Panc1 (cell line): ENCODE data around the gene MARCHF2. TPM values are rescaled to one million over a fixed set of nuclear protein-coding genes. Genes with fewer than 3 reads are reported as not detected.
"Not testable (repeated sequence)": the region's sequence is repeated elsewhere in the genome, so short reads cannot be mapped to it uniquely, and the experiment has no call there.

Experiments used
- ATAC-seq: fragments of 200-7000 bp; cut with Tn5 transposase; 2 replicates; pipeline ENCODE4 v1.9.1; 2020; ENCODE audit warnings: mild to moderate bottlenecking, moderate library complexity
- BruUV-seq: library from RNA; stranded (reverse); fragments of 400-500 nt; replicated peaks from 2 replicates; lab custom pipeline; 2021; lab: Mats Ljungman, UMichigan
- CTCF ChIA-PET: fragments of 300-600 bp; sonication (Branson Sonifier 250); formaldehyde crosslinking; loops from one replicate; lab custom pipeline; 2022; ENCODE audit warnings: antibody characterized with exemption; lab: Charles Lee
- POLR2A ChIA-PET: fragments of 300-600 bp; sonication (Branson Sonifier 250); formaldehyde crosslinking; loops from one replicate; lab custom pipeline; 2022; ENCODE audit warnings: antibody characterized with exemption; lab: Charles Lee
- DNase-seq: peaks from one replicate; pipeline ENCODE4 v3.0.0-alpha.2; 2010; ENCODE audit warnings: low read depth, low spot score
- H3K27ac ChIP-seq: 2 replicates; pipeline ENCODE4 v1.5.1; 2011; ENCODE audit warnings: mild to moderate bottlenecking, low read length, inconsistent platforms
- H3K27me3 ChIP-seq: fragments of 200-500 bp; sonication (Bioruptor generic); 2 replicates; pipeline ENCODE4 v1.6.0; 2014; ENCODE audit warnings: low read length, inconsistent platforms; ENCODE audit not compliant: control insufficient read depth, insufficient read depth
- H3K36me3 ChIP-seq: fragments of 200-500 bp; sonication (Bioruptor generic); 2 replicates; pipeline ENCODE4 v1.5.1; 2014; ENCODE audit warnings: inconsistent platforms, mild to moderate bottlenecking, low read length, moderate library complexity; ENCODE audit not compliant: control insufficient read depth, insufficient read depth
- H3K4me1 ChIP-seq: 2 replicates; pipeline ENCODE4 v1.5.1; 2011; ENCODE audit warnings: inconsistent platforms, mild to moderate bottlenecking, low read length, moderate library complexity; ENCODE audit not compliant: control insufficient read depth, insufficient read depth
- H3K4me3 ChIP-seq, 2 experiments: 2 replicates each; pipeline ENCODE4 v1.5.1; 2011 to 2012; ENCODE audit warnings: low read depth in 2 of 2, low read length in 2 of 2, mild to moderate bottlenecking in 2 of 2, inconsistent platforms in 1 of 2, moderate library complexity in 1 of 2
- H3K9me3 ChIP-seq: fragments of 200-500 bp; sonication (Bioruptor generic); 2 replicates; pipeline ENCODE4 v1.5.1; 2014; ENCODE audit warnings: low read depth, mild to moderate bottlenecking, inconsistent platforms, low read length, moderate library complexity; ENCODE audit not compliant: control insufficient read depth, insufficient read depth
- POLR2AphosphoS5 ChIP-seq: IDR thresholded peaks from 2 replicates; pipeline ENCODE4 v1.6.1; 2012; ENCODE audit warnings: mild to moderate bottlenecking, low read depth, low read length, moderate library complexity
- SIN3A ChIP-seq: IDR thresholded peaks from 2 replicates; pipeline ENCODE4 v1.6.1; 2012; ENCODE audit warnings: low read depth, mild to moderate bottlenecking, low read length, moderate library complexity, borderline replicate concordance; ENCODE audit not compliant: insufficient read depth
- TCF7L2 ChIP-seq: IDR thresholded peaks from 2 replicates; pipeline ENCODE4 v1.6.1; 2011; ENCODE audit warnings: mild to moderate bottlenecking, low read depth, low read length, inconsistent platforms
- in situ Hi-C: cut with HindIII; loops from 2 replicates; pipeline ENCODE4 v1.10.0; 2016; ENCODE audit warnings: low sequenced_read_pairs, low pct_unique_long_range_greater_than_20kb
- intact Hi-C: fragments of 100-400 bp; cut with micrococcal nuclease; formaldehyde crosslinking; loops from one replicate; pipeline ENCODE4 v1.10.0; 2022; ENCODE audit not compliant: unreplicated experiment
- total RNA-seq: library from RNA; stranded (reverse); gene quantifications from one replicate; pipeline ENCODE4 v1.2.1, GENCODE V29; 2021; ENCODE audit not compliant: unreplicated experiment
- TF ChIP-seq, protein P1 (sequence below), 2 experiments: IDR thresholded peaks; 2 replicates each; pipeline ENCODE4 v1.6.1; 2011 to 2012; ENCODE audit warnings: low read depth in 2 of 2, control low read depth in 1 of 2, low read length in 1 of 2, mild to moderate bottlenecking in 1 of 2, moderate library complexity in 1 of 2; ENCODE audit not compliant: insufficient read depth in 1 of 2
- TF ChIP-seq, protein P2 (sequence below): fragments of 450-650 bp; IDR thresholded peaks from 2 replicates; pipeline ENCODE4 v1.5.1; 2017; ENCODE audit warnings: mild to moderate bottlenecking

Gene MARCHF2
- total RNA-seq, 1 experiment from 2014 or later = 32.6 TPM

DNA sequence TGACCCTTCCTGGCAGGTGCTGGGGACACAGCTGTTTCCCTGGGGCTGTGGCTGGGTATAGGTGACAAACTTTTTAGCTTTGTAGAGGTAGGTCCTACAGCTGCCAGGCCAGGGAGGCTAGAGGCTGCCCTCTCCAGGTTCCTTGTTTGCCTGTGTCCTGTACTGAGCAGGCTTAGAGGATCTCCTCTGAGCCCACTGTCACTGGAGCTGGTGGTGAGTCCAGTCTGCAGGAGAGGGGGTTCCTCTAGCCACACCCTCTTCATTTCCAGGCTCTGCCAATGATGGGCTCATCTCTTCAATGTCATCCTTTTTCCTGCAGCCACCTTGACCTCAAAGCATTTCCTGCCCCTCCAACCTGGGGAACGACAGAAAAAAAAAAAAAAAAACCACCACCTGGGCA is 35.5 kb upstream of the MARCHF2 start:
- ATAC-seq = no peak
- BruUV-seq = no TSS peak
- intact Hi-C loops = no loop called here
- H3K27ac ChIP-seq = no peak overlapping the region
- no peaks in the 10 kb centered on the region for H3K4me1 ChIP-seq
- no peak for DNase-seq
- TF ChIP-seq POLR2AphosphoS5 = no peak
- no peak for TF ChIP-seq TCF7L2
- TF ChIP-seq, protein P1, sequence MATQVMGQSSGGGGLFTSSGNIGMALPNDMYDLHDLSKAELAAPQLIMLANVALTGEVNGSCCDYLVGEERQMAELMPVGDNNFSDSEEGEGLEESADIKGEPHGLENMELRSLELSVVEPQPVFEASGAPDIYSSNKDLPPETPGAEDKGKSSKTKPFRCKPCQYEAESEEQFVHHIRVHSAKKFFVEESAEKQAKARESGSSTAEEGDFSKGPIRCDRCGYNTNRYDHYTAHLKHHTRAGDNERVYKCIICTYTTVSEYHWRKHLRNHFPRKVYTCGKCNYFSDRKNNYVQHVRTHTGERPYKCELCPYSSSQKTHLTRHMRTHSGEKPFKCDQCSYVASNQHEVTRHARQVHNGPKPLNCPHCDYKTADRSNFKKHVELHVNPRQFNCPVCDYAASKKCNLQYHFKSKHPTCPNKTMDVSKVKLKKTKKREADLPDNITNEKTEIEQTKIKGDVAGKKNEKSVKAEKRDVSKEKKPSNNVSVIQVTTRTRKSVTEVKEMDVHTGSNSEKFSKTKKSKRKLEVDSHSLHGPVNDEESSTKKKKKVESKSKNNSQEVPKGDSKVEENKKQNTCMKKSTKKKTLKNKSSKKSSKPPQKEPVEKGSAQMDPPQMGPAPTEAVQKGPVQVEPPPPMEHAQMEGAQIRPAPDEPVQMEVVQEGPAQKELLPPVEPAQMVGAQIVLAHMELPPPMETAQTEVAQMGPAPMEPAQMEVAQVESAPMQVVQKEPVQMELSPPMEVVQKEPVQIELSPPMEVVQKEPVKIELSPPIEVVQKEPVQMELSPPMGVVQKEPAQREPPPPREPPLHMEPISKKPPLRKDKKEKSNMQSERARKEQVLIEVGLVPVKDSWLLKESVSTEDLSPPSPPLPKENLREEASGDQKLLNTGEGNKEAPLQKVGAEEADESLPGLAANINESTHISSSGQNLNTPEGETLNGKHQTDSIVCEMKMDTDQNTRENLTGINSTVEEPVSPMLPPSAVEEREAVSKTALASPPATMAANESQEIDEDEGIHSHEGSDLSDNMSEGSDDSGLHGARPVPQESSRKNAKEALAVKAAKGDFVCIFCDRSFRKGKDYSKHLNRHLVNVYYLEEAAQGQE (IDR thresholded peaks at IDR 0.05; ENCODE audit: insufficient read depth in 1 of 2, low read depth in 2 of 2, low read length in 1 of 2) = no peak
- TF ChIP-seq, protein P2, sequence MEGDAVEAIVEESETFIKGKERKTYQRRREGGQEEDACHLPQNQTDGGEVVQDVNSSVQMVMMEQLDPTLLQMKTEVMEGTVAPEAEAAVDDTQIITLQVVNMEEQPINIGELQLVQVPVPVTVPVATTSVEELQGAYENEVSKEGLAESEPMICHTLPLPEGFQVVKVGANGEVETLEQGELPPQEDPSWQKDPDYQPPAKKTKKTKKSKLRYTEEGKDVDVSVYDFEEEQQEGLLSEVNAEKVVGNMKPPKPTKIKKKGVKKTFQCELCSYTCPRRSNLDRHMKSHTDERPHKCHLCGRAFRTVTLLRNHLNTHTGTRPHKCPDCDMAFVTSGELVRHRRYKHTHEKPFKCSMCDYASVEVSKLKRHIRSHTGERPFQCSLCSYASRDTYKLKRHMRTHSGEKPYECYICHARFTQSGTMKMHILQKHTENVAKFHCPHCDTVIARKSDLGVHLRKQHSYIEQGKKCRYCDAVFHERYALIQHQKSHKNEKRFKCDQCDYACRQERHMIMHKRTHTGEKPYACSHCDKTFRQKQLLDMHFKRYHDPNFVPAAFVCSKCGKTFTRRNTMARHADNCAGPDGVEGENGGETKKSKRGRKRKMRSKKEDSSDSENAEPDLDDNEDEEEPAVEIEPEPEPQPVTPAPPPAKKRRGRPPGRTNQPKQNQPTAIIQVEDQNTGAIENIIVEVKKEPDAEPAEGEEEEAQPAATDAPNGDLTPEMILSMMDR = no peak
- no peak for TF ChIP-seq SIN3A
- no peaks in the 10 kb centered on the region for H3K9me3 ChIP-seq
- H3K27me3 ChIP-seq = no peaks in the 10 kb centered on the region
- no peaks in the 10 kb centered on the region; the same call in 1 of the 2 replicates for H3K36me3 ChIP-seq
- no peak overlapping the region for H3K4me3 ChIP-seq
- POLR2A ChIA-PET = no interaction called here
- in situ Hi-C loops = no loop called here
- CTCF ChIA-PET = no interaction called here

DNA sequence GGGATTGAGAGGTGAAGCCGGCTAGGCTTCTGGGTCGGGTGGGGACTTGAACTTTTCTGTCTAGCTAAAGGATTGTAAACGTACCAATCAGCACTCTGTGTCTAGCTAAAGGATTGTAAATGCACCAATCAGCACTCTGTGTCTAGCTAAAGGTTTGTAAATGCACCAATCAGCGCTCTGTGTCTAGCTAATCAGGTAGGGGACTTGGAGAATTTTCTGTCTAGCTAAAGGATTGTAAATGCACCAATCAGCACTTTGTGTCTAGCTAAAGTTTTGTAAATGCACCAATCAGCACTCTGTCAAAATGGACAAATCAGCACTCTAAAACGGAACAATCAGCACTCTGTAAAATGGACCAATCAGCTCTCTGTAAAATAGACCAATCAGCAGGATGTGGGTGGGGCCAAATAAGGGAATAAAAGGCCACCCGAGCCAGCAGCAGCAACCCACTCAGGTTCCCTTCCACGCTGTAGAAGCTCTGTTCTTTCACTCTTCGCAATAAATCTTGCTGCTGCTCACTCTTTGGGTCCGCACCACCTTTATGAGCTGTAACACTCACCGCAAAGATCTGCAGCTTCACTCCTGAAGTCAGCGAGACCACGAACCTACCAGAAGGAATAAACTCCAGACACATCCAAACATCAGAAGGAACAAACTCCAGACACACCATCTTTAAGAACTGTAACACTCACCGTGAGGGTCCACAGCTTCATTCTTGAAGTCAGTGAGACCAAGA is 33.8 kb upstream of the MARCHF2 start:
- ATAC-seq, CTCF ChIA-PET, H3K36me3 ChIP-seq, H3K27ac ChIP-seq, H3K4me3 ChIP-seq, H3K27me3 ChIP-seq, H3K9me3 ChIP-seq, DNase-seq, POLR2A ChIA-PET, H3K4me1 ChIP-seq, BruUV-seq, intact Hi-C loops, in situ Hi-C loops: not testable (repeated sequence)

DNA sequence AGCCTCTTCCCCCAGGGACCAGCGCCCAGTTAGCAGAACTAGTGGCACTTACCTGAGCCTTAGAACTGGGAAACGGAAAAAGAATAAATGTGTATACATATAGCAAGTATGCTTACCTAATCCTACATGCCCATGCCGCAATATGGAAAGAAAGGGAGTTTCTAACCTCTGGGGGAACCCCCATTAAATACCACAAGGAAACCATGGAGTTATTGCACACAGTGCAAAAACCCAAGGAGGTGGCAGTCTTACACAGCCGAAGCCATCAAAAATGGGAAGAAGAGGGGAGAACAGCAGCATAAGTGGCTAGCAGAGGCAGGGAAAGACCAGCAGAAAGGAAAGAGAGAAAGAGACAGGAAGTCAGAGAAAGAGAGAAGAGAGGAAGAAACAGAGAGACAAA is 28.5 kb upstream of the MARCHF2 start:
- H3K9me3 ChIP-seq, H3K27ac ChIP-seq, H3K27me3 ChIP-seq, CTCF ChIA-PET, H3K4me3 ChIP-seq, POLR2A ChIA-PET, H3K4me1 ChIP-seq, DNase-seq, intact Hi-C loops, H3K36me3 ChIP-seq, BruUV-seq, ATAC-seq, in situ Hi-C loops: not testable (repeated sequence)

DNA sequence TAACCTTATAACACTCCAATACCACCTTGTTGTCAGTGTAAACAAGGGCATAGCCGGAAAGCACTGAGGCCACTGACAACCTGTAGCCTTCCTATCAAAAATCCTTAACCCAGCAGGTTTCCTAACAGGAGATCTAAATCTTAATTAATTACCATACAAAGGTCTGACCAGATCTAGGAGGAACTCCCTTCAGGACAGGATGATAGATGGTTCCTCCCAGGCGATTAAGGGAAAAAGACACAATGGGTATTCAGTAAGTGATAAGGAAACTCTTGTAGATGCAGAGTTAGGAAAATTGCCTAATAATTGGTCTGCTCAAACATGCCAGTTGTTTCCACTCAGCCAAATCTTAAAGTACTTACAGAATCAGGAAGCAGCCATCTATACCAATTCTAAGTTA is 28.0 kb upstream of the MARCHF2 start:
- H3K36me3 ChIP-seq, H3K9me3 ChIP-seq, H3K27ac ChIP-seq, H3K27me3 ChIP-seq, DNase-seq, POLR2A ChIA-PET, BruUV-seq, in situ Hi-C loops, H3K4me1 ChIP-seq, ATAC-seq, CTCF ChIA-PET, H3K4me3 ChIP-seq, intact Hi-C loops: not testable (repeated sequence)

DNA sequence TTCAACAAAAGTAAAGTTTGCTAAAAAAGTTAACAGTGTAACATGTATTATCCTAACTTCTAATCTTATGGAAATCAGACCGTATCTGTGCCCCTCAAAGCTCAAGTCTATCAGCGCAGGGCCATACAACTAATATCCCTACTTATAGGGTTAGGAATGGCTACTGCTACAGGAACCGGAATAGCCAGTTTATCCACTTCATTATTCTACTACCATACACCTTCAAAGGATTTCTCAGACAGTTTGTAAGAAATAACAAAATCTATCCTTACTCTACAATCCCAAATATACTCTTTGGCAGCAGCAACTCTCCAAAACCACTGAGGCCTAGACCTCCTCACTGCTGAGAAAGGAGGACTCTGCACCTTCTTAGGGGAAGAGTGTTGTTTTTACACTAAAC is 27.5 kb upstream of the MARCHF2 start:
- H3K4me1 ChIP-seq, H3K27me3 ChIP-seq, CTCF ChIA-PET, in situ Hi-C loops, intact Hi-C loops, H3K27ac ChIP-seq, H3K9me3 ChIP-seq, ATAC-seq, POLR2A ChIA-PET, H3K4me3 ChIP-seq, BruUV-seq, DNase-seq, H3K36me3 ChIP-seq: not testable (repeated sequence)
